RWPE1 (cell line): ENCODE results near the gene OR5K2.

Experiments
- CTCF ChIA-PET: fragments of 350-600 bp; sonication (Branson Sonifier 250); formaldehyde crosslinking; extraction: SDS; loops from one replicate; lab custom pipeline; 2021; lab: Yijun Ruan, JAX
- POLR2A ChIA-PET: fragments of 400-600 bp; formaldehyde crosslinking; extraction: SDS; loops from one replicate; lab custom pipeline; 2020; ENCODE audit warnings: antibody characterized with exemption; ENCODE audit not compliant: low non-redundant PET; lab: Yijun Ruan, JAX
- DNase-seq: peaks from one replicate; pipeline ENCODE4 v3.0.0; 2012; ENCODE audit warnings: low spot score
- H3K27ac ChIP-seq: fragments of 450-650 bp; 2 replicates; pipeline ENCODE4 v1.5.1; 2017
- TF ChIP-seq, protein P1 (sequence below): fragments of 450-650 bp; conservative IDR thresholded peaks from 2 replicates; pipeline ENCODE4 v1.5.1; 2017; ENCODE audit warnings: low read depth, mild to moderate bottlenecking

Gene OR5K2

DNA sequence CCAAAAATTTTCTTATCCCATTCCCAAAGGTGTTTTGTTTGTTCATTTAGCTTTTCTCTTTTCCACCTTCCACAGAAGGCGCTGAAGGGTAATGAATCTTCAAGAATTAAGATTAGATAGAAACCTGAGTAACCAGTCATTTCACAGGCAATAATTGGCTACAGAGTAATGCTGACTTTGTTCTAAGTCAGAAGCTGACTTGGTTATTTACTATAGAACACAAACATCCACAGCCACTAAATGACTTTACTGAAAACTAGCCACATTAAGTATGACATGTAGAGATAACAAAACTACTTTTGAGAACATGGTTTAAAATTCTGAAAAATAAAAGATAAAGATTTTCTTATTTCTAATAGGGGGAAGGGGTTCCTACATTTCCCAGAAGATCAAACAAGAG is 17.5 kb downstream of the OR5K2 start:
- CTCF ChIA-PET, result no interaction called here
- DNase-seq, result no peak
- H3K27ac ChIP-seq, result no peak overlapping the region
- TF ChIP-seq, protein P1, sequence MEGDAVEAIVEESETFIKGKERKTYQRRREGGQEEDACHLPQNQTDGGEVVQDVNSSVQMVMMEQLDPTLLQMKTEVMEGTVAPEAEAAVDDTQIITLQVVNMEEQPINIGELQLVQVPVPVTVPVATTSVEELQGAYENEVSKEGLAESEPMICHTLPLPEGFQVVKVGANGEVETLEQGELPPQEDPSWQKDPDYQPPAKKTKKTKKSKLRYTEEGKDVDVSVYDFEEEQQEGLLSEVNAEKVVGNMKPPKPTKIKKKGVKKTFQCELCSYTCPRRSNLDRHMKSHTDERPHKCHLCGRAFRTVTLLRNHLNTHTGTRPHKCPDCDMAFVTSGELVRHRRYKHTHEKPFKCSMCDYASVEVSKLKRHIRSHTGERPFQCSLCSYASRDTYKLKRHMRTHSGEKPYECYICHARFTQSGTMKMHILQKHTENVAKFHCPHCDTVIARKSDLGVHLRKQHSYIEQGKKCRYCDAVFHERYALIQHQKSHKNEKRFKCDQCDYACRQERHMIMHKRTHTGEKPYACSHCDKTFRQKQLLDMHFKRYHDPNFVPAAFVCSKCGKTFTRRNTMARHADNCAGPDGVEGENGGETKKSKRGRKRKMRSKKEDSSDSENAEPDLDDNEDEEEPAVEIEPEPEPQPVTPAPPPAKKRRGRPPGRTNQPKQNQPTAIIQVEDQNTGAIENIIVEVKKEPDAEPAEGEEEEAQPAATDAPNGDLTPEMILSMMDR, result no peak
- POLR2A ChIA-PET, result no interaction called here

DNA sequence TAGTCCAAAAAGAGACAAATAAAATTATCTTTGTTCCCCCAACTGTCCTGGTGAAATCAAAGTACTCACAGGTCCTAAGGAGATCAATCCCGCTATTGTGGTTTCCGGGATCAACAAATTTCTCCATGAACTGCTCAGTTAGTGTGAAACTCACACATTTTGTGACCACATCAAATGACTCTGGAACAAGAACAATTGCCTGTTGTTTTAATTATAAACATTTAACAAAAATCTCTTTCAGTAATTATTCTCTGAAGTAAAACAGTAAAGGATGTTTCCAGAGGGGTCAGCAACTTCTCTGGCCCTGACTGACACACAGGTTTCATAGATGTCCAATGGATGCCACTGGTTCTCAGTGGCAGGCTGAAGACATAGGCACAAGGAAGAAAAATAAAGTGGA is 21.3 kb downstream of the OR5K2 start:
- ChIA-PET CTCF (no interaction called here), POLR2A (no interaction called here)

DNA sequence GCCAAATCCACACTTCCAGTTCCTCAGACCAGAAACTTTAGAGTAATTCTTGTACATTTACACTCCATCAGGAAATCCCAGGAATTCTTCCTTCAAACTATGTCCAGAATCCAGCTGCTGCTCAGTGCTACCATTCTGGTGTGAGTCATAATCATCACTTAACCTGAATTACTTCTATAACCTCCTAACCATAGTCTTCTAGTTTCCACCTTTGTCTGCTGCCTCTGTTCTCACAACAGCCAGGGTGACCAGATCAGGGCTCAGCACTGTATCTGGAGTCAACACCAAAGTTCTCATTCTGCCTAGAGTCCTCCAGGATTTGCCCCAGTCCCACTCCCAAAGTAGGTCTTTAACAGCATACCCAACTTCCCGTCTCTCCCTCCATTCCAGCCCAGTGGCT is 21.9 kb downstream of the OR5K2 start:
- POLR2A ChIA-PET, result no interaction called here
- TF ChIP-seq, protein P1, result no peak
- no peak overlapping the region for H3K27ac ChIP-seq
- CTCF ChIA-PET, result interaction anchor here (1.0 kb wide), 1 partner anchor 83 kb away, joined by 3 read pairs; no protein-coding TSS in a partner anchor
- DNase-seq, result no peak

More for the DNA sequence above, 21.3 kb downstream of the OR5K2 start:
- DNase-seq, result no peak
- TF ChIP-seq, protein P1, result no peak
- no peak overlapping the region for H3K27ac ChIP-seq

DNA sequence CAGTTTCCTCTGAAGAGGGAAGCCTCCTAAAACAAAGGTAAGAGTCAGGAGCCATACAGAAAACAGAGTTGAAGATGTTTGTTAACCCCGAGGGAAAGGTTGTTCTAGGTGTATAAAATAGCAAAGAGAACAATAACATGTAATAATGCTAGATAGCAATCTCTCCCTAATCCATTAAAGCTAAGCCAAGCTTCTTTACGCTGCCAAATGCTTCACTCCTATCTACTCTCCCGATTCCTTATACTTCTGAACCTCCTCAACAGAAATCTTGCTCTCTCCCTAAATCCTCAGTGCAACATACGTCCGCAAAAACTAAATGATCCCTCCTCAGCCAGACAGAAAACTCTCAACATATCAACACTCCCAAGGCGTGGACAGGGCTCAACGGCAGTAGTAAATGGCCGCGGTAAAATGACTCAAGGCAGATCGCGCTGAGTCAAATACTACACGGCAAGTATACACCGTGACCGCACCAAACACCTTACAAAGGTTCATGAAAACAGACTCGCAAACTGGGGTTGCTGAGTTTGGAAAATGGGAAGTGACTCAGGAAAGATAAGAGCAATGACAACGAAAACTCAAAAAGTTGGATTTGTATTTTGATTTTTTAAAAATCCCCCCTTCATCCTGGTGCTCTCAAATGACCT is 24.5 kb downstream of the OR5K2 start:
- DNase-seq, result peak; percentile 59
- H3K27ac ChIP-seq, result peak overlapping the region; percentile 95
- TF ChIP-seq, protein P1, result no peak
- CTCF ChIA-PET, result no interaction called here
- POLR2A ChIA-PET, result no interaction called here

DNA sequence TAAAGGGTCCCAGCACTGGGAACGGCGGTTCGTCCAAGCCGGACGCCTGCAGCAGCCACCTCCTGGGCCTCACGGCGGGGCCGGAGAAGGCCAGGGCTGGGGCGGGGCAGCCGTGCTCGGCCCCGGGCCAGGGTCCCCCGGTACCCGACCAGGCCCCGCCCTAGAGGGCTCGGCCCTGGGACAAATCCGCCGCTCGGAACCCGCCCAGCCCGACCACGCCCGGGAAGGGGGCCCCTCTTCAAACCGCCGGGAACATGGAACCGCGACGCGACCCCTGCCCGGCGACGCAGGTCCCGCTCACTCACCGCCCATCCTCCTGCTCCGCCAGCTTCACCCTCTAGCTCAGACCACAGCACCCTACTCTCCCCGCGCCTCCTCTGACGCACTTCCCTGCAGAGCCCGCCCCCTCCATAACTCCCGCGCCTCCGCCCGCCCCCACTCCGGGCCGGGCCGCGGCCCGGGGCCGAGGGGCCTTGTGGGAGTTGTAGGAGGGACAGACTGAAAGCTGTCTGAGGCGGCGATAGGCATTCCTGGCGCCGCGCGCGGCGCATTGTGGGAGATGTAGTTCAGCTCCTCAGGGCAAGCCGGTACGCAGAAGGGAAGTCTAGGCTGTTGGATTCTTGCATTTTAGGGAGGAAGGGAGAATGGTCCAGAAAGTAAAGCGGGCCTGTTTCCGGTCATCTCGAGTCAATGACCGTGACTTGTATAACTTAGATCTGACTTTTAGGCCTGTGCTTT is 25.2 kb downstream of the OR5K2 start, which contains the start of gene CLDND1:
TSS of gene CLDND1 (minus strand) at position 359 of the 738 bp plus-strand sequence. CDS start 1,478 bp downstream, outside the sequence.
- TF ChIP-seq, protein P1, result no peak
- peak within 1 kb of the TSS; percentile 95 for H3K27ac ChIP-seq
- ChIA-PET POLR2A (no interaction called here), CTCF (no interaction called here)
- DNase-seq, result peak; percentile 96

DNA sequence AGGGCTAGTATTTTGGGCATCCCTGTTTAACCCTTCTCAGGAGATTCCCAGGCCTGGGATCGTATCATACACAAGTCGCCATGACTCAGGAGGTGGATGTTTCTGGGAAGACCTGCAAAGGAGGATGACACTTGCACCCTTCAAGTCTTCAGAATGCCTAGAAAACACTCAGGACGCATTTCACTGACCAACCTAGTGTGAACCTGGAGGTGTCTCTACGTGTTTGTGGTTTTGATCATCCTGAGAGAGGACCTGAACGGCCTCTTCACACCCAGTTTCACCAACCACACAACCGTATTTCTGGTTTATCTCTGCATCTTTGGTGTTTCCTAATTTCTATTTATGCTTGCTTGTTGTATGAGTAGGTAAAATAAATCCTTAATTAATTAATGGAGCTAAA is 28.0 kb downstream of the OR5K2 start:
- no peak overlapping the region for H3K27ac ChIP-seq
- TF ChIP-seq, protein P1, result no peak
- no peak for DNase-seq
- ChIA-PET POLR2A (no interaction called here), CTCF (no interaction called here)
